HG03045 (cell line): Measurements from ENCODE around the gene ATP5F1C.

Source experiments
- ATAC-seq: cut with Tn5 transposase; IDR thresholded peaks from one replicate; pipeline ENCODE4 v1.9.1; 2021; ENCODE audit warnings: mild to moderate bottlenecking, moderate library complexity; ENCODE audit not compliant: unreplicated experiment

The ATP5F1C gene

GRCh38 chr10:7836571-7836970, 48.6 kb downstream of the ATP5F1C start:
- no peak for ATAC-seq

- ATAC-seq = no peak
These were observed 58.6 kb downstream of the ATP5F1C start for GRCh38 chr10:7846591-7846990.

GRCh38 chr10:7853226-7853842, 65.4 kb downstream of the ATP5F1C start:
- ATAC-seq = no peak

- ATAC-seq = no peak
These were observed 65.9 kb downstream of the ATP5F1C start for GRCh38 chr10:7853890-7854289.

GRCh38 chr10:7855205-7855604, 67.2 kb downstream of the ATP5F1C start:
- no peak for ATAC-seq

- ATAC-seq = no peak
These were observed 68.7 kb downstream of the ATP5F1C start for GRCh38 chr10:7856678-7857077.

- no peak for ATAC-seq
These were observed 69.3 kb downstream of the ATP5F1C start for GRCh38 chr10:7857262-7857661.
